Neural crest cell (in vitro differentiated cells): ENCODE measurements around the gene FNBP1L. TPM values are rescaled to one million over a fixed set of nuclear protein-coding genes. Genes with fewer than 3 reads are reported as not detected.

ENCODE experiments used
- DNase-seq: peaks from one replicate; pipeline ENCODE4 v3.0.0; 2021; ENCODE audit warnings: low read depth, mixed read lengths, low spot score
- H3K27ac Mint-ChIP-seq: one replicate; pipeline ENCODE4 v1.8.0; 2021; ENCODE audit warnings: mild to moderate bottlenecking, mixed read lengths; ENCODE audit not compliant: unreplicated experiment
- H3K27me3 Mint-ChIP-seq: 2 replicates; pipeline ENCODE4 v1.8.0; 2021; ENCODE audit warnings: low read depth, mild to moderate bottlenecking, mixed read lengths
- H3K36me3 Mint-ChIP-seq: 2 replicates; pipeline ENCODE4 v1.8.0; 2021; ENCODE audit warnings: low read depth, mild to moderate bottlenecking, mixed read lengths
- H3K4me1 Mint-ChIP-seq: 2 replicates; pipeline ENCODE4 v1.8.0; 2021; ENCODE audit warnings: mixed read lengths
- H3K4me3 Mint-ChIP-seq: one replicate; pipeline ENCODE4 v1.8.0; 2021; ENCODE audit warnings: mild to moderate bottlenecking, mixed read lengths
- H3K9me3 Mint-ChIP-seq: 2 replicates; pipeline ENCODE4 v1.8.0; 2021; ENCODE audit warnings: mixed read lengths
- CTCF ChIP-seq: fragments of 200-600 bp; sonication (generic); conservative IDR thresholded peaks from 2 replicates; pipeline ENCODE4 v1.5.0; 2021; ENCODE audit warnings: antibody characterized with exemption, mild to moderate bottlenecking
- total RNA-seq: library from RNA; stranded (reverse); gene quantifications from 2 replicates; pipeline ENCODE4 v1.2.1, GENCODE V29; 2021

The FNBP1L gene
- total RNA-seq, 1 donor from 2014 or later: 60.9 TPM

DNA sequence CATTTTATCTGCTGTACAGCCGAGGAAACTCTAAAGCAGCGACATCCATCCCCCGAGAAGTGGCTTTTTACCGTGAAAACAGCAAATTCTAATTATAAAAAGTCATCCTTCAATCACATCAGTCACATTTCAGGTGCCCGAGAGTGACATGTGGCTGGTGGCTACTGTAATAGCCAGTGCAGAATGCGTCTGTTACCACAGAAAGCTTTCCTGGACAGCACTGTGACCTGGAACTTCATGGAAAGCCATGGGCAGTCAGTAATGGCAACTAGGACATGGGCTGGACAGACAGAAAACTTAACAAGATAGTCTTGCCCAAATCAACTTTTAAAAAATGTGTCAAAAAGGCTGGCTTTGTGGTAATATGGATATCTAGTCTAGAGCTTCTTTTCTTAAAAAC lies 127.1 kb downstream of the FNBP1L start:
- no peak for TF ChIP-seq CTCF
- Mint-ChIP-seq H3K9me3 (no peaks in the 10 kb centered on the region), H3K27me3 (no peaks in the 10 kb centered on the region), H3K4me1 (peaks cover 34% of the 10 kb centered on the region), H3K36me3 (peaks cover 19% of the 10 kb centered on the region), H3K4me3 (peak overlapping the region; percentile 56), H3K27ac (no peak overlapping the region)
- no peak for DNase-seq

DNA sequence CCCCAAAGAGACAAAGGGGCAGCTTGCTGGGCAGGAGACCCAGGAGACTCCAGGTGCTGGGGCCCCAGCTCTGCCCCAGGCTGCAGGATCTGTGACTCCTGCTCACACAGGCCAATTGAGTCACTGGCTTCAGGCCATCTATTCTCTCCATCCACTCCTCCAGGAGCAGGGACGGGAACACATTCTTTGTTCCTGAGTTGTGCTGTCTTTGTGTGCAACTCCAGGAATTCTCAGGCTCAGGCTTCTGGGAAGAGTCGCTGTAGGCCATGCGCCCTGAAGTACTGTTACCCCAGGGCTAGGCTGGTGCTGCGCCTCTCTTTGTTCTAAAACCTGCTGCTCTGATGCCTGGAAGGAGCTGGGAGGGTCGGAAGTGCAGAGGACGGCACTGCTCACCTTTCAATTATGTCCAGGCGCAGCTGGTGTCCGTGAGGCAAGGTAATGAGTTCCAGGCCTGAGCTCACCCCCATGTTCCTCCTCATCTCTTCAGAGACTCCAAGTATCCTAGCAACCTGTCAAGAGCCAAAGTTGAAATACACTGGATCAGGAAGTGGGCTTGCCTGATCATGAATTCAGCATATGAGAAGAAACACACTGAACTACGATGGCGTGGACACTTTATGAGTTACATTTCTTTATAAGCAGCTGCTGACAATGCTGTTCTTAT lies 127.8 kb downstream of the FNBP1L start:
- peak overlapping the region; percentile 56 for H3K4me3 Mint-ChIP-seq
- no peak for TF ChIP-seq CTCF
- no peak for DNase-seq
- H3K27ac Mint-ChIP-seq: peak overlapping the region; percentile 98
- H3K36me3 Mint-ChIP-seq: peaks cover 13% of the 10 kb centered on the region
- no peaks in the 10 kb centered on the region for H3K9me3 Mint-ChIP-seq
- peaks cover 34% of the 10 kb centered on the region for H3K4me1 Mint-ChIP-seq
- H3K27me3 Mint-ChIP-seq: no peaks in the 10 kb centered on the region

DNA sequence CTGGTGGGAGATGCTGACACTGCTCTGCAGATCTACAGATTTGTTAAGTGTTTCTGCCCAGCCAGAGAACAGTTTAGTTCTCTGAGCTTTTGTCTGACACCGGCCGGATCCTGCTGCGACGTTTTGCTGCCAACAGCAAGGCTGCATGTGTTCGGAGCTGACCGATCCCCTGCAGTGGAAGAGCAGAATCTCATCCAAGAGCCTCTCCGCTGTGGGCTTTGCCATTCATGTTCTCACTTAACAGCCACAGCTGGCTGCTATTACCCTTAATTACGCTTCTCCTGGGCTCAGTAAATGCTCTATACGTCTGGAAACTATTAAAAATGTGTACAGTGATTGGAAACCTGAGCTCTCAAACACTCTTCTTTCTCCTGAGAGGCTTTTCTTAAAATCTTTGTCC lies 128.4 kb downstream of the FNBP1L start:
- no peak for DNase-seq
- Mint-ChIP-seq H3K4me3 (peak overlapping the region; percentile 1), H3K4me1 (peaks cover 34% of the 10 kb centered on the region), H3K27ac (peak overlapping the region; percentile 98), H3K27me3 (no peaks in the 10 kb centered on the region), H3K36me3 (peaks cover 13% of the 10 kb centered on the region), H3K9me3 (no peaks in the 10 kb centered on the region)
- no peak for TF ChIP-seq CTCF

- DNase-seq: no peak
- Mint-ChIP-seq H3K4me3 (peak overlapping the region; percentile 1), H3K4me1 (peaks cover 34% of the 10 kb centered on the region), H3K9me3 (no peaks in the 10 kb centered on the region), H3K27me3 (no peaks in the 10 kb centered on the region), H3K27ac (peak overlapping the region; percentile 98), H3K36me3 (peaks cover 13% of the 10 kb centered on the region)
- no peak for TF ChIP-seq CTCF
These were observed 128.8 kb downstream of the FNBP1L start for GRCh38 chr1:93576746-93577145.

DNA sequence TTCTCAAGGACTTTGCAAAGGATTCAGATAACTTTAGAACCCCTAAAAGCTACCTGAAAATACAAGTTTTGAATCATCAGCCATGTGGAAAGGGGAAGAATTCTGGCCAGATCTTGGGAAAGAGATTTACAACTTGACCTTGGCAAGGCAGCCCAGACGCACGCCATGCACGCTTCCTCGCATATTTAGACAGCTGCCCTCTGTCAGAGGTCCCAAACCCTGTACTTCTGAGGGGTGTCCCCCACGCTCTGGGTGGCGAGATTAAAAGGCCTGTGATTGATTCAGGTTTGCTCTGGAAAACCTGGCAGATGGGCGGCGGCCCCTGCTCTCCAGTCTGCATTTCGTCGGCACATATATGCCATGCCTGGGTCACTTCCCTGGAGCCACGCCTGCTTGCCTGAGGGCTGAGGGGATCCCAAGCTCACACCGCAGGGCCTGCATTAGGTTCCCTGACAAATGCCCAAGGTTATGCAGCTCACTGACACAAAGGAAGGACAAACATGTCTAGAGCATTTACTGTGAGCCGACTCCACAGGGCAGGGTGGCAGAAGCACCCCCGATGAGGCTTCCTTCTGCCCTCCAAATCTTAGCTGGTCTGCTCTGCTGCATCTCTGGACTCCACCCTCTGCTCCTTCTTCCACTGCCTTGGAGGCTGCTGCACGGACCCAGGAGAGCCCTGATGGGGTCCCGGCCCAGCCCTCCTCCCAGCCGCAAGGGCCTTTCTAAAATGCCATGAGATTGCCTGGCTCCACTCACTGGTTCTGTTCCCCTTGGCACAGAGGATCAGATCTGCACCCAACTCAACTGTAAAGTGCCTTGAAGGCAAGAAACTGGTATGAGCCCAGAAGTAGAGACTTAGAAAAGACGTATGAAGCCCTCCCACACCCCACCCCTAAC lies 129.9 kb downstream of the FNBP1L start:
- H3K4me3 Mint-ChIP-seq: no peak overlapping the region
- H3K27me3 Mint-ChIP-seq: no peaks in the 10 kb centered on the region
- H3K27ac Mint-ChIP-seq: no peak overlapping the region
- no peak for DNase-seq
- H3K36me3 Mint-ChIP-seq: peaks cover 13% of the 10 kb centered on the region
- no peak for TF ChIP-seq CTCF
- no peaks in the 10 kb centered on the region for H3K9me3 Mint-ChIP-seq
- H3K4me1 Mint-ChIP-seq: peaks cover 34% of the 10 kb centered on the region
